Measurements from ENCODE around the gene CCDC116.
A peak's percentile ranks its signal among the peaks of the same experiment; 100 is the strongest.
"Not testable (repeated sequence)": the region's sequence is repeated elsewhere in the genome, so short reads cannot be mapped to it uniquely, and the experiment has no call there.

The CCDC116 gene

DNA sequence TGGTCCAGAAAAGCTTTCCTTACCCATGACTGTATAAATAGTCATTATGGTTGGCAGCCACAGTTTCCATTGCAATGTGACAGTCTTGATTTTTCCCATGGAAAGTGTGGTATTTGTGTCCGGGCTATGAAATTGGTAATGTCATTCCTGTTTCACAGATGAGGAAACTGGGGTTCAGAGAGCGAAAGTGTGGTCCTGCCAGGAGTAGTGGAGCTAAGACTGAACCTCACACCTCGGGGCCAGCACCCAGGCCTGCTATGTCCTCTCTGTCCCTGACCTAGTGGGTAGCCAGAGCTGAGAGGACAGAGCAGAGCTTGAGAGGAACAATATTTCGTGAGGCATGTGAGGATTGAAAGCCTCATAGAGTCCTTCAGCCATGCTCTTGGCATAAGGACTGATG lies 1.5 kb upstream of the CCDC116 start:
- no peak for DNase-seq (ENCODE audit: low read depth in 2 of 2)

DNA sequence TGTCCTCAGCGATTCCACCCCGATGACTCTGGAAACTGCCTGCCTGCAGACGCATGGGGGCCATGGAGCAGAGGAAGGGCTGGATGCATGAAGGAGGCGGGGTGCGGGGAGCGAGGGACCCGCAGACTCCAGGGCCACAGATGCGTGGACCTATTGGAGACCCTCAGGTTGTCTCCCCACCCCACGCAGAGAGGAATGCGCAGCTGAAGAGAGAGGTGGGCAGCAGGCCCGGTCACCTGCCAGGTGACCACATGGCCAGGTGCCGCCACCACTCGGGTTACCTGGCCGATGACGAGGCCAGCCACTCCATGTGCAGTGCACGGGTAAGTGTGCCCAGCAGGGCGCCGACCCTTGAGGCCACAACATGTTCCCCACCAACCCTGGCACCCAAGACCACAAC lies 371 bp downstream of the CCDC116 start:
- no peak for DNase-seq (ENCODE audit: low read depth in 2 of 2)

DNA sequence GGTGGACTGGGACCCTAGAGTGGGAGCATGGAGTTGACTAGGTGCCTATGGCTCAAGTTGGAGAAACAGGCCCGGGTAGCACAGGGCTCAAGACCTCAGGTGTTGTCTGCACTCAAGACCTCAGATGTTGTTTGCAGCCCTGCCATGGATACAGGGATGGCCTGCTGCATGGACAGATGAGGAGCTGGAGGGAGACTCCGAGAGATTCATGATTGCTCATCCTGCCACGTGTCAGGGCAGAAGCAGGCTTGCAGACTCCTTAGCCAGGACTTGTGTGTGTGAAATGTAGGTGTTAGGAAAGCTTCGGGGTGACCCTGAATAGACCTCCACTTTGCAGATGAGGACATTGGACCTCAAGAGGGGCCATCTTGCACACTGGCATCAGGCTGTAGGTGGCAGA lies 921 bp downstream of the CCDC116 start:
- no peak for DNase-seq (ENCODE audit: low read depth in 2 of 2)

DNA sequence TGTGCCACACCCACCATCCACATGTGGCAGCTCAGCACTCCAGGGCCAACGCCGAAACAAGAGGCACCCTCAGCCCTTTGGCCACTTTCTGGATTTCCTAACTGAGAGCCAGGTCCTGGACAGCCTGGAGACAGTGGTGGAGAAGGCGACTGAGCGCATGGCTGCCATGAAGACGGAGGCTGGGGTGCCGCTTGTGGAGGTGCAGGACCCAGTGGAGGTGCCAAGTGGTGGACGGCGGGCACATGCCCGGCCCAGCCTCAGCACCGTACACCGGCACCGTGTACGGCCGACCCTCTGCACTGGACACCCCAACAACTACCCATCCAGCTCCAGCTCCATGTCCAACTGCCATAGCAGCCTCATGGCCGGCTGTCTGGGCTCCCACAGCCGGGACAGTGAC lies 1.5 kb downstream of the CCDC116 start:
- no peak for DNase-seq (ENCODE audit: low read depth in 2 of 2)

DNA sequence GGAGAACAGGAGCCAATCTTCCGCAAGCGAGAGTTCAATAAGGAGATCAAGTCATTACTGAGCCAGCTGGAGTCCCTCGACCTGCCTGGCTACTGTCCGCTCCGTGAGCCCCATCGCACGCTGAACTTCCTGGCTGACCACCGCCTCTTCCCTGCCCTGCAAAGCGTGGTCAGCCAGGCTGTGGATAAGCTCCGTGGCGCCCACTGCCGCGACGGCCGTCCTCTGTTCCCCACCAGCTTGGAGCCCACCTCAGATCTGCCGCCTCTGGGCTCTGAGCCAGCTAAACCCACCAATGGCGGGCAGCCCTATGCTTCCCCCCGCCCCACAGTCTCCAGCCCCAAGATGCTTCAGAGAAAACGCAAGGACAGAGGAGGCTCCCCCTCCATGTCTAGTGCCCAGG lies 2.3 kb downstream of the CCDC116 start:
- DNase-seq (ENCODE audit: low read depth in 2 of 2) = no peak

DNA sequence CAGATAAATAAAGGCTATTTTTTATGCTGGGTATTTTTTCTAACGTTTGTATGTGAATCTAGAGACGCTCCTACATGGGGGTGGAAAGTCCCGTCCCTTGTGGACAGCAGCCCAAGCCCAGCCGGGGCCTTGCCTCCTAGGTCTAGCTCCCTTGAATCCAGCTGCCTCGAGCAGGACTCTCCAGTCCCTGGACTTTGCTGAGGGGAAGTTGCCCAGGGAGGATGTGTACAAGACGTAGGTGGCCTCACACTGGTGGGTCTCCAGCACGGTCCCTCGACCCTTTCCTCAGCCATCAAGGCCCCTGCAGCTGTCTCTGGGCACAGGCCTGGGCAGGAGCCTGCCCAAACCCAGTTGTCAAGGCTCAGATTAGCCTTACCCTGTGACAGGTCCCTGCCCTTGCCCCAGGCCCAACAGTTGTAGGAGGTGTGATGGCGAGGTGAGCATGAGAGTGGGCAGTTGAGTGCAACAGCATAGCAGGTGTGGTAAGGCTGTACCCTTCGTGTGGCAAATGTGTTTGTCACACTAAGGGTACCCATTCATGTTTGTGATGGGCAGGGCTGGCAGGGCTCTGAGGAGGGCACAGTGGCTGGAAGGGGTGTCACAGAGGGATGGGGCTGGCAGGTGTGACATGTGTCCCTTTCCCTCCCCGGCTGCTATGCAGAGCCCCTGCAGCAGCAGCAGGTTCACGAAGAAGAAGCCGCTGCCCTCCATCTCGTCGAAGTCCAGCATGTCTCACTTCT lies 3.4 kb downstream of the CCDC116 start:
- DNase-seq (ENCODE audit: low read depth in 2 of 2) = no peak

DNA sequence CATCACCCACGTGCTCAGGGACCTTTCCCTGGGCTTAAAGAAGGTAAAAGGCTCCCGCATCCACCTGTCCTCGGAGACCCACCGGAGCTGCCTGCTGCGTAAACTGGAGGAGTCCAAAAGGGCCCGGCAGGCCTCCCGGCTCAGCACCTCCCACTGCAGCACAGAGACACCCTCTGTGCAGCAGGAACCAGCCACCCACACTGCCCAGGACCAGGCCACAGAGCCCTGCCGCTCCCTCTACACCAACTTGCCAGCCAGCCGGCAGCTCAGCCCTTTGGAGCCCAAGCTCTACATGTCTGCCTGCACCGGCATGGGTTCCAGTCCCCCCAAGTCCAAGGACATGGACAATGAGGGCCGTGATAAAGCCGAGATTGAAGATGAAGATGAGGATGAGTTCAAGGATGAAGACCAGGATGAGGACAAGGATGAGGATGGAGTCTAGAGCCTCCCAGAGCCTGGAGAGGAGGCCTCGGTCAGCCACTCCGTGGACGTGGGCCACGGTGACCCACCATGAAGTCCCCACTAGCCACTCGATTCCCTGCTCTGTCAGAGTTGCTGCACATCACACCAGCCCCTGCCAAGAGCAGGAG lies 4.2 kb downstream of the CCDC116 start:
- DNase-seq (ENCODE audit: low read depth in 2 of 2) = no peak

DNA sequence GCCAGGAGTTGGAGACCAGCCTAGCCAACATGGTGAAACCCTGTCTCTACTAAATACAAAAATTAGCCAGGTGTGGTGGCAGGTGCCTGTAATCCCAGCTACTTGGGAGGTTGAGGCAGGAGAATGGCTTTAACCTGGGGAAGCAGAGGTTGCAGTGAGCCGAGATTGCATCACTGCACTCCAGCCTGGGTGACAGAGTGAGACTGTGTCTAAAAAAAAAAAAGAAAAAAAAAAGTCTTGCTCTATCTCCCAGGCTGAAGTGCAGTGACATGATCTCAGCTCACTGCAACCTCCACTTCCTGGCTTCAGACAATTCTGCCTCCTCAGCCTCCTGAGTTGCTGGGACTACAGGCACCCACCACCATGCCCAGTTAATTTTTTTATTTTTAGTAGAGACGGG lies 4.9 kb downstream of the CCDC116 start:
- DNase-seq (ENCODE audit: low read depth in 2 of 2) = not testable (repeated sequence)

DNA sequence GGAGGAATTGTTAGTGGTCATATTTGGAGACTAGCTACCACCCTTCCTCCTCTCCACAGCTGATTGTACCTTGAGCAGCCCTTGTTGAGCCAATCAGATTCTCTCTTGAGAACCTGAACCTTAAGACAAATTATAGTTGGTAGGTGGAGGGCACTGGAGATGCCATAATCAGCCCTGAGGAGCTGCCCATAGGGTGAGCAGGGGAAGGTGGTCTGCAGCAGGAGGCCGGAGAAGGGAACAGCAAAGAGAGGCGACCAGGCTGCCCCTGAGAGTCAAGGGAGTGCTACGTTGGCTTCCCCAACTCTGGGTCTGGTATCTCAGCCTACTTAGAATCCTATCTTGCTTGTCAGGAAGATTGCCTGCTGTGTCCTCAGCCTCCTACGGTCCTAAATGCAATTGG lies 6.8 kb downstream of the CCDC116 start:
- DNase-seq (ENCODE audit: low read depth in 2 of 2) = no peak

DNA sequence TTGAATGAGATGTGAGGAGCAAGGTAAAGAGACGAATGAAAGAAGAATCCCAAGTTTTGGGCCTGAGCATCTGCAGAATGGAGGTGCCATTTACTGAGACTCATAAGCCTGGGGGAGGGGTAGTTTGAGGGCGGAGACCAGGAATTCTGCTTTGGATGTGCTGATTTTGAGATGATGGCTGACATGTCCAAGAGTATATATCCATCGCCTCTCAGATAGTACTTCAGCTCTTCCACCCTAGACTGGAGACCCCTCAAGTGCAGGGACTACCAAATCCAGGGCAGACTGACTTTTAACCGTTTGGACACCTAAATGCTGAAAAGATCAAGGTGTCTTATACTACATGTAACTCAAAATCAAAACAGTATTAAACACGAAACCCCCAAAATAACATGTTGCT lies 8.2 kb downstream of the CCDC116 start:
- DNase-seq (ENCODE audit: low read depth in 2 of 2) = no peak

DNA sequence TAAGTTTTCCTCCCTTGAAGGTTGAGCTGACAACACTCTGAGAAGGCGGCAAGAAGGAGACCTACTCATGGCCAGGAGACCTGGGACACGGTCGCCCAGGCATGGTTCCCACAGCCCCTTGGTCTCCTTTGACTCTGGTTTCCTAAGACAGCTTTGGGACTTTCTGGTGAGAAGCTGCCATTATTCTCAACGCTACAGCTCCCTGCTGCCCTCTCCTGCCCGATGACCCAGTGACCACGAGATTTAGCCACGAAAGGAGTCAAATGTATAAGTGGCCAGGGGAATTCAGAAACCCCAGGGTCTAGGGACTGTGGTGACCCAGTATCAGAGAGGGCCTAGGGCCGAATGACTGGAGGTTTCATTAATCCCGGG lies 8.8 kb downstream of the CCDC116 start:
- no peak for DNase-seq (ENCODE audit: low read depth in 2 of 2)

DNA sequence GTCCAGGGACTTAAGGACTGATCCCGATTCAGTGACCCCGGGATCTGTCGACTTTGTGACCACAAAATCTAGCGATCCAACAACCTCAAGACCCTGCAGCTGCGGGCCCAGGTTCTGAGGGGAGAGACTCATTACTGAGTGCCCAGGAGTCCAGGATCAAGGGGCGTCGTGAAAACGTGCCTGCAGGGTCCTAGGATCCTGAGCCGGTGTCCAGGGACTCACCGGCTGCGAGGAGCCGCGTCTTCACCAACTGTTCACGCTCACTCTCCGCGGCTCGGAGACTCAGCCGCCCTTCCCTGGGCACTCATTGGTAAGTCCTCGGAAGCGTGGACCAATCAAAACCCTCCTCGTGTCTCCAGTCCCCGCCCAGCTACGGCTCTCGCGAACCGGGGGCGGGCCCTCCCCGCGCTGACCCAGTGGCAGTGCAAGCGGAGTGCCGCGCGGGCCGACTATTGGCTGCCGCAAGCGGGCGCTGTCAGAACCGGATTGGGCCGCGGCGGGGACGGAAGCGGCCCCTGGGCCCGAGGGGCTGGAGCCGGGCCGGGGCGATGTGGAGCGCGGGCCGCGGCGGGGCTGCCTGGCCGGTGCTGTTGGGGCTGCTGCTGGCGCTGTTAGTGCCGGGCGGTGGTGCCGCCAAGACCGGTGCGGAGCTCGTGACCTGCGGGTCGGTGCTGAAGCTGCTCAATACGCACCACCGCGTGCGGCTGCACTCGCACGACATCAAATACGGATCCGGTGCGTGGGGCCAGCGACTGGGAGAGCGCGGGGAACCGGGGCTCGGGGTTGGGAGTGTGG lies 9.4 kb downstream of the CCDC116 start, which contains the start of gene SDF2L1:
SDF2L1 (plus strand) TSS at position 514 of the 795 bp plus-strand sequence; CDS start at position 549, 35 bp downstream.
- DNase-seq (ENCODE audit: low read depth in 2 of 2) = peak; percentile 94 to 95

DNA sequence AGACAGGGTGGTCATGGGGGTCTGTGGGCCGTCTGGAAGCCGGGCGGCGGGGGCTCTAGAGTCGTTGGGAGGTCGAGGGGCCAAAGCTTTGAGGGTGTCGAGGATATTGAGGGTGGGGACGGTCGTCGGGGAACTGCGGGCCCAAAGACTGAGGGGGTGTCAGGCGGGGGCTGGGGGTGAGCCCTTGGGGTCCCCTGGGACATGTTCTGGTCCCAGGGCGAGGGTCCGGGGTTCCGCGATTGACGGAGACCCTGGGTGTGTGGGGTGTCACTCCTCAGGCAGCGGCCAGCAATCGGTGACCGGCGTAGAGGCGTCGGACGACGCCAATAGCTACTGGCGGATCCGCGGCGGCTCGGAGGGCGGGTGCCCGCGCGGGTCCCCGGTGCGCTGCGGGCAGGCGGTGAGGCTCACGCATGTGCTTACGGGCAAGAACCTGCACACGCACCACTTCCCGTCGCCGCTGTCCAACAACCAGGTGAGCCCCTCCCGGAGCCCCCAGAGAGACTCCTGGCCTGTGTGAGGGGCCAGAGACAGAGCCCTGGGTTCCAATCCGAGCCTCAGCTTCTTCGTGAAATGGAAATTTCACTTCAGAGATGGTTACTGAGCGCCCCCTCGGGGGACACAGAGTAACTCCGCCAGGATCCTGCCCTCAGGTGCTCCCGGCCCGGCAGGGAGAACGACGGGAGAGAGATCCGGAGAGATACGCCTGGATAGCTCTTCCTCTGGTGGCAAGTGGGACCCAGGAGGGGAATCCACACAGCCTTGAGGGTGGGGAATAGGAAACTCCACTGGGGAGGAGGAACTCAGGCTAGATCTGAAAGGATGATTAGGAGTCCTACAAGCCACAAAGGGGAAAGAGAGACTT lies 10.3 kb downstream of the CCDC116 start:
- no peak for DNase-seq (ENCODE audit: low read depth in 2 of 2)

DNA sequence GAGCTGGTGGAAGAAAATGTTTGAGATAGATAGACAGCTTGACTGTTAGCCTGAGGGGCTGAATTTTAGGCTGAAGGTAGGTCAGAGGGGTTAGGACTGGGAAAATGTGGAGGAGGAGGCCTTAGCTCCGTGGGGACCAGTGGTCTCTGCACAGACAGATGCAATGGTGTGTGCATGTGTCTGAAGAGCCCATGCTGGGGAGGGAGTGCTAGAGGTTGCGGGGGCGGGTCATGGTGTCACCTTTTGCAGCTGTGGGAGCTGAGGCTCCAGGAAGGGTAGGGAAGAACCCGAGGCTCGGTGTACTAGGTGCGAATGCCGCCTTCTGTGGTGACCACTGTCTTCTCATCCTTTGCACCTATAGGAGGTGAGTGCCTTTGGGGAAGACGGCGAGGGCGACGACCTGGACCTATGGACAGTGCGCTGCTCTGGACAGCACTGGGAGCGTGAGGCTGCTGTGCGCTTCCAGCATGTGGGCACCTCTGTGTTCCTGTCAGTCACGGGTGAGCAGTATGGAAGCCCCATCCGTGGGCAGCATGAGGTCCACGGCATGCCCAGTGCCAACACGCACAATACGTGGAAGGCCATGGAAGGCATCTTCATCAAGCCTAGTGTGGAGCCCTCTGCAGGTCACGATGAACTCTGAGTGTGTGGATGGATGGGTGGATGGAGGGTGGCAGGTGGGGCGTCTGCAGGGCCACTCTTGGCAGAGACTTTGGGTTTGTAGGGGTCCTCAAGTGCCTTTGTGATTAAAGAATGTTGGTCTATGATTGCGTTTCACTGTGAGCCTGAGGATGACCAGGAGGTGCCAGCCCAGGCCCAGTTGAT lies 11.2 kb downstream of the CCDC116 start:
- no peak for DNase-seq (ENCODE audit: low read depth in 2 of 2)

DNA sequence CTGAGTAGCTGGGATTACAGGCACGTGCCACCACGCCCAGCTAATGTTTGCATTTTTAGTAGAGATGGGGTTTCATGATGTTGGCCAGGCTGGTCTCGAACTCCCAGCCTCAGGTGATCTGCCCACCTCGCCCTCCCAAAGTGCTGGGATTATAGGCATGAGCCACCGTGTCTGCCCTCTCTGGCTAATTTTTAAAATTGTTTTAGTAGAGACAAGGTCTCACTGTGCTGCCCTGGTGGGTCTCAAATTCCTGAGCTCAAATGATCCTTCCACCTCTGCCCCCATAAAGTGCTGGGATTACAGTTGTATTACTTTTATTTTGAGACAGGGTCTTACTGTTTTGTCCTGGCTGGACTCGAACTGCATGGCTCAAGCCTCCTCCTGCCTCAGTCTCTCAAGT lies 13.0 kb downstream of the CCDC116 start:
- not testable (repeated sequence) for DNase-seq (ENCODE audit: low read depth in 2 of 2)

DNA sequence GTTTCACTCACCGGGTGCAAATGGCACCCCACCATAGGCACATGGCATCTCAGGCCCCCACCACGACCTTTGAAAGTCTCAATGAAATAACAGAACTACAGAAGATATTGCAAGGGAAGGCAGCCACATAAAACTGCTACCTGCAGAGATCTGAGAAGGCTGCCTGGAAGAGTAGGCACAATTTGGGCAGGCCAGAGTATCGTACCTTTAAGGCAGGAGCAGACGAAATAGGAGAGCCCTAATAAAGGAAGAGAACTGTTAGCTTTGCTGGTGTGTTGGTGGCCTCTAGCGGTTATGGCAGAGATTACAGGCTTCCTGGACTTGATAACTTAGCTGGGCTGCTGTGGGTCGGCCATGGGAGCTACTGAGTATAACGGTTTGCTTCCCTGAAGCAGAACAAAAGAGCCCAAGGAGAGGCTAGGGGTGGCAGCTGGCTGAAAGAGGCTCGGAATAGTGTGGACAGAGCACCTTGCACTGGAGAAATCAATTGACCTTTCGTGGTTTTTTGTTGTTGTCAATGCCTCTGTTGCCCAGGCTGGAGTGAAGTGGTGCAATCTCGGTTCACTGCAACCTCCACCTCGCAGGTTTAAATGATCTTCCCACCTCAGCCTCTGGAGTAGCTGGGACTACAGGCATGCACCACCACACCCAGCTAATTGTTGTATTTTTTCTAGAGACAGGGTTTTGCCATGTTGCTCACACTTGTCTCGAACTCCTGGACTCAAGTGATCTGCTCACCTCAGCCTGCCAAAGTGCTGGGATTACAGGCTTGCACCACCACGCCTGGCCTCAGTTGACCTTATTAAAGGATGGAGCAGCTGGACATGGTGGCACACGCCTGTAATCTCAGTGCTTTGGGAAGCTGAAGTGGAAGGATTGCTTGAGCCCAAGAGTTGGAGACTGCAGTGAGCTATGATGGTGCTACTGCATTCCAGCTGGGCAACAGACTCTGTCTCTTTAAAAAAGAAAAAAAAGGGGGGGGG lies 14.3 kb downstream of the CCDC116 start:
- peak; percentile 56 to 58 for DNase-seq (ENCODE audit: low read depth in 2 of 2)

DNA sequence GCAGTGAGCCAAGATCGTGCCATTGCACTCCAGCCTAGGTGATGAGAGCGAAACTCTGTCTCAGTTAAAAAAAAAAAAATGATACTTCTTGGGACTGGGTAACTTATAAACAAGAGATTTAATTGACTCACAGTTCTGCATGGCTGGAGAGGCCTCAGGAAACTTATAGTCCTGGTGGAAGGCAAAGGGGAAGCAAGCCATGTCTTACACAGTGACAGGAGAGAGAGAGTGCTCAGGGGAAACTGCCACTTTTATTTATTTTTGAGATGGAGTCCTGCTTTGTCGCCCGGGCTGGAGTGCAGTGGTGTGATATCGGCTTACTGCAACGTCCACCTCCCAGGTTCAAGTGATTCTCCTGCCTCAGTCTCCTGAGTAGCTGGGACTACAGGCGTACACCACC lies 17.7 kb downstream of the CCDC116 start:
- no peak for DNase-seq (ENCODE audit: low read depth in 2 of 2)

DNA sequence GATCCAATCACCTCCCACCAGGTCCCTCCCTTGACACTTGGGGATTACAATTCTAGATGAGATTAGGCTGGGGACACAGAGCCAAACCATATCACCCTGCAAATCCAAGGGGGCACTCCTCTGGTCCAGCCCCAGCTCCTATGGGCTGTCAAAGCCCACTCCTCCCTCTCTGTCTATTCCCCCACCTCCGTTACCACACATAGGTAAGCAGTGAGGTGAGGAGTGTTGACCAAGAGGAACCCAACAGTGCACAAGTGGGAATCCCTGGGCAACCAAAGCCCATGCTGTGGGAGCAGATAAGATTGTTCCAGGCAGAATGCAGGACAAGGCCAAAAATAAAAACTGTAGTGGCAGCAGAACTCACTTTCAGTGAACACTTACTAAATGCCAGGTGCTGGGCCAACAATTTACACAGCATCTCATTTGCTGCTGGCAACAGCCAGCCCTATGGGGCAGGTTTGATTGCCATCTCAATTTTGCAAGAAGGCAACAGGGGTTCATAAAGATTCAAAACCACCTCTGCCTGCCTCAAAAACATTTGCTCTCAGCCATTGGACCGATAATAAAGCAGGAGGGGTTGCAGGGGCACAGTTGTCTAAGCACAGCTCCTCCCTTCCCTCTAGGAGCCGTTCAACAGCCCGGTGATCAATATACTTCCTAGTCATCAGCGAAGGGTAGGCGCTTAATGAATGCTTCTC lies 18.4 kb downstream of the CCDC116 start:
- DNase-seq (ENCODE audit: low read depth in 2 of 2) = no peak

DNA sequence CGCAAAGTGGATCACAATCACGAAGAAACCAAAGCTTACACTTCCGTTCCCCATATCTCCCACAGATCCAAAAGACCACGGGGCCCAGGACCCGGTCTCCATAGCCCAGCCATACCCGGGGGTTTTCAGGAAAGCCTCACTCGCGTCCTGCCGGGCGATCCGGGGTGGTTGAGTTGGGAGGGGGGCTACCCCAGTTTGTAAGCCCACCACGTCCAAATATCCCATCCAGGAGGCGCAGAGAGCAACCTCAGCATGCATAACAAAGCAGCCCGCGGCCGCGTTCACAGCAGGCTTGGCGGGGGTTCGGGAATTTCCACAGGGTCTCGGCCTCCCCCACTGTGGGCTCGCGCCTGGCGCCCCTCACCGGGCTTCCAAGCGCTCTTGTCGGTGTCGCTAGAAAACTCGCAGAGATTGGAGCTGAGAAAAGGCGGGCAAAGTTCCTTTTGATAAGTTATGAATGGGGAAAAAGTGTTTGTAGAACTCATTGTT lies 19.0 kb downstream of the CCDC116 start:
- DNase-seq (ENCODE audit: low read depth in 2 of 2) = no peak
